ENCODE results near the gene CIROP. TPM values are rescaled to one million over a fixed set of nuclear protein-coding genes. Genes with fewer than 3 reads are reported as not detected.
A peak's percentile ranks its signal among the peaks of the same experiment; 100 is the strongest.

The CIROP gene
- total RNA-seq, 2 donors from 2014 or later = 0.64 to 1.4 TPM

- H3K4me1 Mint-ChIP-seq = peaks cover 29% of the 10 kb centered on the region
- peak within 1 kb of the TSS; percentile 80 for H3K27ac ChIP-seq (ENCODE audit: low read depth, low read length)
- peaks cover 3% of the 10 kb centered on the region for H3K4me1 ChIP-seq (ENCODE audit: control insufficient read depth, insufficient read depth, low read length)
- H3K9me3 Mint-ChIP-seq = no peaks in the 10 kb centered on the region
- WGBS, 2 experiments (ENCODE audit: insufficient coverage in 1 of 2, insufficient read length in 1 of 2) = 0% methylated on average over 26 to 55 of the region's 55 CpGs
- H3K9me3 ChIP-seq (ENCODE audit: control insufficient read depth, low read length) = no peaks in the 10 kb centered on the region
- H3K4me3 Mint-ChIP-seq = no peak within 1 kb of the TSS
- peak; percentile 94 for DNase-seq
- no peak within 1 kb of the TSS for H3K27ac Mint-ChIP-seq
- H3K36me3 ChIP-seq (ENCODE audit: control insufficient read depth, insufficient read depth, low read length) = peaks cover 68% of the 10 kb centered on the region
- H3K9ac ChIP-seq (ENCODE audit: extremely low read depth, low read length, poor library complexity, severe bottlenecking) = peak within 1 kb of the TSS; percentile 93
- no peaks in the 10 kb centered on the region for H3K27me3 Mint-ChIP-seq (ENCODE audit: insufficient read depth)
- H3K36me3 Mint-ChIP-seq (ENCODE audit: low read depth) = peaks cover 55% of the 10 kb centered on the region
- H3K27me3 ChIP-seq (ENCODE audit: control insufficient read depth, insufficient read depth, low read length, poor library complexity, severe bottlenecking) = no peaks in the 10 kb centered on the region
- TF ChIP-seq CTCF (conservative IDR thresholded peaks at IDR 0.05) = no peak
- H3K4me3 ChIP-seq (ENCODE audit: low read length) = peak within 1 kb of the TSS; percentile 94
Measured at GRCh38 chr14:23094666-23095195, 10.1 kb downstream of the CIROP start, which contains the start of gene ACIN1. Gene ACIN1, minus strand, starts transcription at chr14:23095136. Its CDS starts 24 bp downstream, at chr14:23095112.

GRCh38 chr14:23093991-23094665 is 10.7 kb downstream of the CIROP start:
- Histone ChIP-seq H3K9ac (ENCODE audit: extremely low read depth, low read length, poor library complexity, severe bottlenecking) (peak overlapping the region; percentile 93), H3K4me3 (ENCODE audit: low read length) (peak overlapping the region; percentile 94), H3K27ac (ENCODE audit: low read depth, low read length) (no peak overlapping the region), H3K36me3 (ENCODE audit: control insufficient read depth, insufficient read depth, low read length) (peaks cover 72% of the 10 kb centered on the region), H3K27me3 (ENCODE audit: control insufficient read depth, insufficient read depth, low read length, poor library complexity, severe bottlenecking) (no peaks in the 10 kb centered on the region), H3K9me3 (ENCODE audit: control insufficient read depth, low read length) (no peaks in the 10 kb centered on the region), H3K4me1 (ENCODE audit: control insufficient read depth, insufficient read depth, low read length) (peaks cover 3% of the 10 kb centered on the region)
- WGBS, 2 experiments (ENCODE audit: insufficient coverage in 1 of 2, insufficient read length in 1 of 2) = 2 to 9% methylated on average over 6 to 14 of the region's 14 CpGs
- Mint-ChIP-seq H3K27ac (no peak overlapping the region), H3K4me3 (no peak overlapping the region), H3K36me3 (ENCODE audit: low read depth) (peaks cover 59% of the 10 kb centered on the region), H3K4me1 (peaks cover 25% of the 10 kb centered on the region), H3K27me3 (ENCODE audit: insufficient read depth) (no peaks in the 10 kb centered on the region), H3K9me3 (no peaks in the 10 kb centered on the region)
- DNase-seq = no peak
- peak; percentile 54 for TF ChIP-seq CTCF (conservative IDR thresholded peaks at IDR 0.05)

GRCh38 chr14:23093526-23093925 is 11.3 kb downstream of the CIROP start:
- no peaks in the 10 kb centered on the region for H3K9me3 Mint-ChIP-seq
- H3K4me1 ChIP-seq (ENCODE audit: control insufficient read depth, insufficient read depth, low read length) = peaks cover 3% of the 10 kb centered on the region
- WGBS, 2 experiments (ENCODE audit: insufficient coverage in 1 of 2, insufficient read length in 1 of 2) = 89 to 95% methylated on average over 1 to 2 of the region's 2 CpGs
- H3K27ac Mint-ChIP-seq = no peak overlapping the region
- H3K9ac ChIP-seq (ENCODE audit: extremely low read depth, low read length, poor library complexity, severe bottlenecking) = peak overlapping the region; percentile 93
- H3K27me3 Mint-ChIP-seq (ENCODE audit: insufficient read depth) = no peaks in the 10 kb centered on the region
- no peaks in the 10 kb centered on the region for H3K27me3 ChIP-seq (ENCODE audit: control insufficient read depth, insufficient read depth, low read length, poor library complexity, severe bottlenecking)
- TF ChIP-seq CTCF (conservative IDR thresholded peaks at IDR 0.05) = no peak
- peaks cover 24% of the 10 kb centered on the region for H3K4me1 Mint-ChIP-seq
- H3K4me3 ChIP-seq (ENCODE audit: low read length) = peak overlapping the region; percentile 94
- H3K9me3 ChIP-seq (ENCODE audit: control insufficient read depth, low read length) = no peaks in the 10 kb centered on the region
- peaks cover 53% of the 10 kb centered on the region for H3K36me3 Mint-ChIP-seq (ENCODE audit: low read depth)
- H3K27ac ChIP-seq (ENCODE audit: low read depth, low read length) = no peak overlapping the region
- H3K36me3 ChIP-seq (ENCODE audit: control insufficient read depth, insufficient read depth, low read length) = peaks cover 72% of the 10 kb centered on the region
- H3K4me3 Mint-ChIP-seq = no peak overlapping the region
- no peak for DNase-seq

Measured in endodermal cell (in vitro differentiated cells).